GM10847 (cell line): ENCODE results near the gene WSCD2.

Experiments used
- POLR2A ChIP-seq: IDR thresholded peaks from 2 replicates; pipeline ENCODE4 v1.6.1; 2011; ENCODE audit not compliant: insufficient read length; ENCODE audit errors: extremely low read depth

WSCD2 gene

DNA sequence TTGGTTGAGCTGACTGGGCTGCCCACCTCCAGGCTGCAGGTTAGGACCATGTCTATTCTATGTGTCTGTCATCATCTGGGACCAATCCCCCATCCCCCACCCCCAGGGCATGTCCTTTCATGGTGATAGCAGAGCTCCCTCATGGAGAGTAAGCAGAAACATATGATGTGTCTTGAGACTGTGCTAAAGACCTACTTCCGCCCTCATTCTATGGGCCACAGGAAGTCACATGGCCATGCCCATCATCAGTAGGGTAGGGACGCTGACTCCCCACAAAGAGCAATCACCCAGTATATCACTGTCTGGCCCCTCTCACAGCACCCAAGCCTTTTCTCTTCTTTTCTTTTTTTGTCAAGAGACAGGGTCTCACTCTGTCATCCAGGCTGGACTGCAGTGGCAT is 110.3 kb downstream of the WSCD2 start:
- TF ChIP-seq POLR2A = no peak

- no peak for TF ChIP-seq POLR2A
Measured at GRCh38 chr12:108240027-108240785, 111.1 kb downstream of the WSCD2 start.

GRCh38 chr12:108240928-108241327 is 111.8 kb downstream of the WSCD2 start:
- no peak for TF ChIP-seq POLR2A

GRCh38 chr12:108241986-108242703 is 113.1 kb downstream of the WSCD2 start:
- TF ChIP-seq POLR2A = no peak

- no peak for TF ChIP-seq POLR2A
Measured at GRCh38 chr12:108247130-108247529, 118.0 kb downstream of the WSCD2 start.

- no peak for TF ChIP-seq POLR2A
Measured at GRCh38 chr12:108248011-108248410, 118.9 kb downstream of the WSCD2 start.

DNA sequence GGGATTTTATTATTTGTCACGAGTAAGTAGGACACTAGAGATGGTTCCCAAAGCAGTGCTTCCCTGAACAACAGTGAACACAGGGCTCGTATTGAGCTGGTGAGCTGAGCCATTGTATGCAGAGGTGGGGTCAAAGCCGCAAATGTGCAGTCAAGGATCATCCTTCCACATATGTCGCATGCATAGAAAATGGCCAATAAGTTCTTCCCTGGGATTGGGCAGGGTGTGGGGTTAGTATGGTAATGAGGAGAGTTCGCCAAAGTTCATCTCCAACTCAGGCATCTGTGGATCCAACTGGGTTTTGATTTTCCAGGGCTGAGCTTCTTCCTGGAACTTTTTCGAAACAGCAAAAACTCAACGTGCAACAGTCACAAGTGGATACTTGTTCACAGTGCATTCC is 123.4 kb downstream of the WSCD2 start:
- TF ChIP-seq POLR2A = no peak

DNA sequence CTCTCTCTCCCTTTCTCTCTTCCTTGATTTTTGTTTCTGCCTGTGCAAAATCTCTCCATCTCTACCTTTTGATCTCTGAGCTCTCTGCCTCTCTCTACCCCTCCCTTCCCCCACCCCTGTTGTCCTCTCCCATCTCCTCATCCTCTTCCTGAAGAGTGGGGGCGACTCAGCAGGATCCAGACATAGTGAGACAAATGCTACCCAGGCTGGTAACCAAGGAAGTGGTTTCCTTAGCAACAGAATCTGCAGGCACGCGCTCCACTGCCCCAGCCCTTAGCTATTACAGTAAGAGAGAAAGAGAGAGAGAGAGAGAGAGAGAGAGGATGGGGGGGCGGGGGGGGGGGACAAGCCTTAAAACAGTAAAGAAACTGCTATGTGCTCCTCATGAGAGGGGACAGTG is 124.5 kb downstream of the WSCD2 start:
- TF ChIP-seq POLR2A = no peak

GRCh38 chr12:108254030-108254429 is 124.9 kb downstream of the WSCD2 start:
- no peak for TF ChIP-seq POLR2A

- no peak for TF ChIP-seq POLR2A
Measured at GRCh38 chr12:108254517-108255251, 125.6 kb downstream of the WSCD2 start.

DNA sequence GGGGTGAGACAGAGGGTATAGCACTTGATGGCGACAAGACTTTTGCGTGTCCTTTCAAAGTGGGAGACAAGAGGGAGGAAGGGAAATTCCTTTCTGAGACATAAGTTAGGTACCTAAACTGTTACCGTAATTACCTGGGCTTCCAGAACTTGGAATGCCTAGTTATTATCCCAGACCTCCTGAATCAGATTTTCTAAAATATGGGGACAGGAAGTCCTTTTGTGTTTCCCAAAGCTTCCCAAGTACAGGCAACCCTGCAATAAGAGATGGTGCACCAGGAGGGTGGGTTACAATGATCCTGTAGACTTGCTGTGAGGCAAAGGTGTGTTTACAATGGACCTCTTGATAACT is 126.1 kb downstream of the WSCD2 start:
- no peak for TF ChIP-seq POLR2A

GRCh38 chr12:108257004-108257403 is 127.9 kb downstream of the WSCD2 start:
- TF ChIP-seq POLR2A = no peak

DNA sequence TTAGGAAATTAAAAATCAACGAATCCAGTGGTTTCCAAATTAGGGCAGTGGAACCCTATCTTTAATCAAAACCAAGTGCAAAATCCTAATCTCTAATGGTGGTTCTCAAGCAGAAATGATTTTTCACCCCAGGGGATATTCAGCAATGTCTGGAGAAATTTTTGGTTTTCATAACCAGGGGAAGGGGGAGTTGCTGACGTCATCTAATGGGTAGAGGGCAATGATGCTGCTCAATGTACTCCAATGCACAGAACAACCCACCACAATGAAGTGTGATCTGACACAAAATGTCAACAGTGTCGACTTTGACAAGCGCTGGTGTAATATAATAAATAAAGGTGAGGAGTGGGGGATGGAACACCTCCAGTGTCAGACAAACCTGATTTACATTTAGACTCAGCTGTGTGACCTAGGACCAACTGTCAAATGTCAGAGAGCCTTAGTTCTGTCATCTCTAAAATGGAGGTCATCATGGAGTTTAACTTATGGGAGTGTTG is 128.6 kb downstream of the WSCD2 start:
- TF ChIP-seq POLR2A = no peak

DNA sequence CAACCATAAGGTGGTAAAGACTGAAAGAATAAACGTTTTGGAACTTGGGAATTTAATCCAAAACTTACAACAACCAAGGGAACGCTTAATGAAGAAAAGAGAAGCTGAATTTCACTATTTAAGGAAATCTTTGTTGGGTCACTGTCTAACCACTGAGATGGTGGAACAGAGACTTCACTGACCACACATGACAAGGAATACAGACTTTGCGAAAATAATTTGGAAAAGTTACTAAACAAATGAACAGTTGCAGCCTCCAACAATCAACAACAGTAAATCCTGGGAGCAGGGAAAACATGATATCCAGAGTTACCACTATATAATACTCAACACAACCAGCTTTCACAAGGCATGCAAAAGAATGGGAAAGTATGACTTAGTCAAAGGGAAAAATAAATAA is 131.0 kb downstream of the WSCD2 start:
- TF ChIP-seq POLR2A = no peak

- TF ChIP-seq POLR2A = no peak
Measured at GRCh38 chr12:108260969-108261368, 131.9 kb downstream of the WSCD2 start.

DNA sequence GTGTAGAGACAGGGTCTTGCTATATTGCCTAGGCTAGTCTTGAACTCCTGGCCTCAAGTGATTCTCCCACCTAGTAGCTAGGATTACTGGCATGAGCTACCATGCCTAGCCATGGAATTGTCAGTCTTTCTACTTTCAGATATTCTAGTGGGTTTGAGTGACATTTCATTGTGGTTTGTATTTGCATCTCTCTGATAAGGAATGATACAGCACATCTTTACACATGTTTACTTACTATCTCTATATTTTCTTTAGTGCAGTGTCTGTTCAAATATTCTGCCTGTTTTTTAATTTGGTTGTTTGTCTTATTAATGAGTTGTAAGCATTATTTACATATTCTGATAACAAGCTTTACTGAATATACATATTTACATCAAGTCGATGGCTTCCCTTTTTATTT is 136.4 kb downstream of the WSCD2 start:
- TF ChIP-seq POLR2A = no peak
